Measurements from ENCODE around the gene MARK4.
"Not testable (repeated sequence)": the region's sequence is repeated elsewhere in the genome, so short reads cannot be mapped to it uniquely, and the experiment has no call there.

The MARK4 gene

GRCh38 chr19:45250832-45251451, at the start of gene MARK4:
TSS of gene MARK4 (plus strand) at chr19:45251271. CDS start at chr19:45251589, 318 bp downstream.
- in situ Hi-C loops (cut with MboI; ENCODE audit: low sequenced_read_pairs), result no loop called here

- in situ Hi-C loops (cut with MboI; ENCODE audit: low sequenced_read_pairs), result no loop called here
Measured at GRCh38 chr19:45202637-45203036, 48.4 kb upstream of the MARK4 start.

GRCh38 chr19:45205810-45206209, 45.3 kb upstream of the MARK4 start:
- in situ Hi-C loops (cut with MboI; ENCODE audit: low sequenced_read_pairs), result no loop called here

DNA sequence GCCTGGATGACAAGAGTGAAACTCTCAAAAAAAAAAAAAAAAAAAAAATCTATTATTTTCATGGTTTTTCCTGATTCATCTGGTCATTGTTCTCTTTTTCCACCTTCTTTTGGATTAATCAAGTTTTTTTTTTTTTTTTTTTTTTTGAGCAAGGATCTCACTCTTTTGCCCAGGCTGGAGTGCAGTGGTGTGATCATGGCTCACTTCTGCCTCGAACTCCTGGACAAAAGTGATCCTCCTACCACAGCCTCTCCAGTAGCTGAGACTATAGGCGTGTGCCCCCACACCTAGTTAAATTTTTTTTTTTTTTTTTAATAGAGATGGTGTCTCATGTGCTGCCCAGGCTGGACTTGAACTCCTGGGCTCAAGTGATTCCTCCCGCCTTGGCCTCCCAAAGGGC, 44.7 kb upstream of the MARK4 start:
- in situ Hi-C loops (cut with MboI; ENCODE audit: low sequenced_read_pairs), result no loop called here

DNA sequence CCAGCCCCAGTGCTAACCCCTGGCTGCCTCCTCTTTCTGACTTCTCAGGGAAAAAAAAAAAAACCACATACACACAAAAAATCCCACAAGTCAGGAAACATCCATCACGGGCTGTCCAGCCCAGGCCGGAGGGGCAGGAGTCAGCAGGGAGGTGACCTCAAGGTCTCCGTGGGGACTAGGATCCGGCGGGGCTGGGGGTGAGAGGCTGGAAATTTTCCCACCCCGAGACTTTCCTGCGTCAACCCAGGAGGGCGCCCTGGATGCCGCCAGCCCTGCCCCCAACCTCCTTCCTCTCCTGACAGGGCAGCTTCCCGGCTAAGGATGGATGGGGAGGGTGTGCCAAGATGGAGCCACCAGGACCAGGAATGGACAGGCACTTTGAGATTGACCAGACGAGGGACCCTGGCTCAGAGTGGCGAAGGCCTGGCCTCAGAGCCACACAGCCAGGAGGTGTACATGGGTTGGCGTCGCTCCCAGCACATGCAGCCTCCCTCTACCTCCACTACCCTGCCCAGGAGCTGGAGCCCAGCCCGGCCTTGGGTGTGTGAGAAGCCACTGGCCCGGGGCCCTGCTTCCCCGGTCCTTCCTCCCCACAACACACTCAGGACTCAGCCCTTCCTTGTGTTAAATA, 39.2 kb upstream of the MARK4 start:
- in situ Hi-C loops (cut with MboI; ENCODE audit: low sequenced_read_pairs), result no loop called here

DNA sequence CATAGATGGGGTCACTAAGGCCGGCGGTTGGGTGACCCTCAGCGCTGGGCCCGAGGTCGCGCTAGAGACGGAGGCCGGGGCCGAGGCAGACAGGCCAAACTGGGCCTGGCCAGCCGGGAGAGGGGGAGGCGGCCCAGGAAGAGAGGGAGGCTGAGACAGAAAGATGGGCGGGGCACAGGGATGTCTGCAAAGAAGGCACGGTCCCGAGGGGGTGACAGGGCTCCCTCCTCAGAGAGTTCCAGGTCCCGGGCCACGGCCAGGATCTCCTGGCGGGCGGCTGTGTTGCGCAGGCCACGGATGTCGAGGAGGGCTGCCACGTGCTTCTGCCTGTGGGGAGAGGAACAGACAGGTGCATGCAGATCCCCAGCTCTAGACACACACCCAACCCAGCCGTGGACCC, 38.0 kb upstream of the MARK4 start:
- in situ Hi-C loops (cut with MboI; ENCODE audit: low sequenced_read_pairs), result no loop called here

DNA sequence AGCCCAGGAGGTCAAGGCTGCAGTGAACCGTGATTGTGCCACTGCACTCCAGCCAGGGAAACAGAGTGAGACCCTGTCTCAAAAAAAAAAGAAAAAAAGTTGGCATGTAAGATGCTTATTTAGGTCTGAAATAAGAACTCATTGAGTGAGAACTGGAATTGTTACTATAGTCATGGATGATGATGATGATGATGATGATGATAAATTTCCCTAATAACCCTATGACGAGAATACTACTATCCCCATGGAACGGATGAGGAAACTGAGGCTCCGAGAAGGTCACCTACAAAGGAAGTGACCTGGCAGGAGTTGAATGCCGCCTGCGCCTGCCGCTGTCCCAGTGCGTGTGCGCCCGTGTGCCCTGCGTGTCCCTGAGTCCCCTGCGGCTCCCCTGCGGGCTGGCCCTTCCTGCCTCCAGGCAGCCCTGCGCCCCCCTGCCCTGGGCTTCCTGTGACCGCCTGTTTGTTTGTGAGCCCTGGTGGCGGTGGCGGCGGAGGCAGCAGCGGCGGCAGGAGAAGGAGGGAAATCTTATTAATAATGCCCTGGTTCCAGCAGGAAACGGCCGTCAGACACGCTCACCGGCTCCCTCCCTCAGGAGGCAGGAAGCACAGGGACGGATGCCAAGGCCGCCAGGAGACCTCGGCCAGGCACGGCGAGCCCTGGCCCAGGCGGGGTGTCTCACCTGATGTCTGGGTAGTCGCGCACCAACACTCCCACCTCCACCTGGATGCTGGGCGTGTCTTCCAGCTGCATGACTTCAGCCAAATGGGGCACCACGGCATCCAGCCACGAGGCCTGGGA, 35.5 kb upstream of the MARK4 start:
- in situ Hi-C loops (cut with MboI; ENCODE audit: low sequenced_read_pairs), result no loop called here

DNA sequence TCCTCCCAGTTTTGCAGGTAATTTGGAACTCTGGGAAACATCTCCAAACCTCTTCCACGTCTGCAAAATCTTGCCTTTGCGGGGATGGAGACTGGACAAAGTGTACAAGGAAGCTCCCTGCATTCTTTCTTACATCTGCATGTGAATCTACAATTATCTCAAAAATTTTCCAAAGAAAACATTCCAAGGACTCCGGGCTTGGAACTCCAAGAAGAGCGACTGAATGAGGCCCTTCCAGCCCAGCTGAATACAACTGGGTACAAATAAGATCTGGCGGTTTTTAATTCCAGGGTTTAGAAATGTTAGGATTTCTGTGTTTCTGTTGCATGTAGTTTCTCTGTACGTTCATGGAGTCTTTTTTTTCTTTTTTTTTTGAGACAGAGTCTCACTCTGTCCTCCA, 34.4 kb upstream of the MARK4 start:
- in situ Hi-C loops (cut with MboI; ENCODE audit: low sequenced_read_pairs), result no loop called here

GRCh38 chr19:45217193-45217956, 33.7 kb upstream of the MARK4 start:
- in situ Hi-C loops (cut with MboI; ENCODE audit: low sequenced_read_pairs), result no loop called here

DNA sequence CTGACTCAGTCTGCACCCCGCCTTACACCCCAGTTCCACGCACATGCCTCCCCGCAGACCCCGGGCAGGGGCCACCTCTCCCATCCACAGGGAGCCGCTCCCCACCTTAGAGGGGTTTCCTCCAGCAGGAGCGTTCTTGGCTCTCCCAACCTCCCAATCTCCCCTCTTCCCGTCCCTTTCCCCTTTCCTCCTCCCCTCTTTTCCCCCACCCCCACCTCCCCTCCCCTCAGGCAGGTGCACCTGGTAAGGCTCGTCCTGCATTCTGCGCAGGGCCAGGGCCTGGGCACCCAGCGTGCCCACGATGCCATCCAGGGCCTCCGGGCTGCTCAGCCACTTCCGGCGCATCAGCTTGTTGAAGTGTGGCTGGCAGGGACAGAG, 33.1 kb upstream of the MARK4 start:
- in situ Hi-C loops (cut with MboI; ENCODE audit: low sequenced_read_pairs), result no loop called here

DNA sequence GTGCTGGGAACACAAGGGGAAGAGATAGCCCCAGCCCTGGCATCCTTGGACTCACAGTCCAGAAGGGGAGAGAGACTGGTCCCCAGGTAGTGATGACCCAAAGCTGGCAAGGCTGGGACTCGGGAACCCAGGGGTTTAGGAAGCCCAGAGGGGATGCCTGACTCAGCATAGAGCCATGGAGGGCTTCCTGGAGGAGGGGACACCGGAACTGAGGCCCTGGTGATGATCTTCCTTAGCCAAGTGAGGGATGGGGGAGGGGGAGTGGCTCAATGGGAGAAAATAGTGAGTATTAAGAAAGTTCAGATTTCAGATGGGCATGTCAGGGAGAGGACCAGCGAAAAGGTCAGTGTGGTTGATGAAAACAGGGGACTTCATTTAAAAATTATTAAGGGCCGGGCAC, 32.6 kb upstream of the MARK4 start:
- in situ Hi-C loops (cut with MboI; ENCODE audit: low sequenced_read_pairs), result no loop called here

DNA sequence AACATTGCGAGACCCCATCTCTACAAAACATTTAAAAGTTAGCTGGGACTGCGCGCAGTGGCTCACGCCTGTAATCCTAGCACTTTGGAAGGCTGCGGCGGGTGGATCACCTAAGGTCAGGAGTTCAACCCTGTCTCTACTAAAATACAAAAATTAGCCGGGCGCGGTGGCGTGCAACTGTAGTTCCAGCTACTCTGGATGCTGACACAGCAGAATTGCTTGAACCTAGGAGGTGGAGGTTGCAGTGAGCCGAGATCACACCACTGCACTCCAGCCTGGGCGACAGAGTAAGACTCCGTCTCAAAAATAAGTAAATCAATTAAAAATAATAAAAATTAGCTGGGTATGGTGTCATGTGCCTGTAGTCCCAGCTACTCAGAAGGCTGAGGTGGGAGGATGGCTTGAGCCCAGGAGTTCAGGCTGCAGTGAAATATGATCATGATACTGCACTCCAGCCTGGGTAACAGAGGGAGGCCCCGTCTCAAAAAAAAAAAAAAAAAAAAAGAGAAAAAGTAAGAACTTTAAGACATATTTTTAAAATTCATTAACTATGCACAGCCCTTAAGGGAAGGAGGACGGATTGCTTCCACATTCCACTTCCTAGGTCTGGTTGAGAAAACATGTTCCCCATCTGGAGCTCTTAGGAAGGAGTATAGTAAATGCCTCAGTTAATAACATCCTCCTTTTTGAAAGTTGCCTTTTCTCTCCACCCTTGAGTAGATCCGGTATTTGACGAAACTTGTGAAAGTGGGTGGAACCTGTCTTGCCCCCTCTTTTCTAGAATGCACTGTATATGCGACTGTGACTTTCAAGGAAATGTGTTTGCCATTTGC, 31.9 kb upstream of the MARK4 start:
- in situ Hi-C loops (cut with MboI; ENCODE audit: low sequenced_read_pairs), result no loop called here

DNA sequence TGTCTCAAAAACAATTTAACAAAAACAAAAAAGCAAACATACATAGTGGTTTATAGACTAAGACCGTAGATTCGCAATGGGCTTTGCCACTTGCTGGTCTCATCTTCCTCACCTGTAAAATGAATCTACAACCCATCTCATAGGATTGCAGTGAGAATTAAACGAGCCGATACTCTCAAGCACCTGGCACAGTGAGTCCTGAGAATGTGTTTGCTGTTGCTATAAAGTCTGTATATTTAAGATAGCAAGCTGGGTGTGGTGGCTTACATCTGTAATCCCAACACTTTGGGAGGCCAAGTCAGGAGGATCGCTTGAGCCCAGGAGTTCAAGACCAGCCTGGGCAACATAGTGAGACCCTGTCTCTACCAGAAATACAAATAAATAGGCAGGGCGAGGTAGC, 28.3 kb upstream of the MARK4 start:
- in situ Hi-C loops (cut with MboI; ENCODE audit: low sequenced_read_pairs), result no loop called here

GRCh38 chr19:45223879-45224278, 27.2 kb upstream of the MARK4 start:
- in situ Hi-C loops (cut with MboI; ENCODE audit: low sequenced_read_pairs), result no loop called here

DNA sequence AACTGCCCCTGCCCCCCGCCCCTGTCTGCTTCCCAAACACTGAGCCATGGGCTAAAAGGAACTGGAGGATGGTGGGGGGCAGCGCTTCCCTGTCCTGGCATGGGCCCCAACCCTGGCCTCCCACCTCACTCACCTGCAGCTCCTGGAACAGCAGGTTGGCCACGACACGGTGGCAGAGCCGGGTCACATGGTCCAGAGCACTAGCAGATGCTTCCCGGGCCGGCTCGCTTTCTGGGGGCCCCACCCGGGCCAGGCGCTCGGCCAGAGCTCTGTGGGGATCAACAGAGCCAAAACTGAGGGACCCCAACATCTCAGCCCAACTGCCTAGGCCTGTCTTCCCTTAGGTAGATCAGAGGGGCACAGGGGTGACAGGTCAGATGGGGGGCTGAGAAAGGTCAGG, 26.4 kb upstream of the MARK4 start:
- in situ Hi-C loops (cut with MboI; ENCODE audit: low sequenced_read_pairs), result no loop called here

DNA sequence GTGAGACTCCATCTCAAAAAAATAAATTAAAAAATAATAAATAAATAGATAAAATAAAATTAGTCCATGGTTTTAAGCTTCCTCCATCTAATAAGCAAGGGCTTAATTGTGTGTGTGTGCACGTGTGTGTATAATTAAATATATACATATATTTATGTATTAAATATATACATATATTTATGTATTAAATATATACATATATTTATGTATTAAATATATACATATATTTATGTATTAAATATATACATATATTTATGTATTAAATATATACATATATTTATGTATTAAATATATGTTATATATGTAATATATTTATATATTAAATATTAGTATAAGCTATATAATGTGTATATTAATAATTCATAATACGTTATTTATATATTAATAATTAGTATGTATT, 22.0 kb upstream of the MARK4 start:
- in situ Hi-C loops (cut with MboI; ENCODE audit: low sequenced_read_pairs), result not testable (repeated sequence)

- in situ Hi-C loops (cut with MboI; ENCODE audit: low sequenced_read_pairs), result no loop called here
Measured at GRCh38 chr19:45231891-45232290, 19.2 kb upstream of the MARK4 start.

GRCh38 chr19:45234089-45234869, 16.8 kb upstream of the MARK4 start:
- in situ Hi-C loops (cut with MboI; ENCODE audit: low sequenced_read_pairs), result no loop called here

DNA sequence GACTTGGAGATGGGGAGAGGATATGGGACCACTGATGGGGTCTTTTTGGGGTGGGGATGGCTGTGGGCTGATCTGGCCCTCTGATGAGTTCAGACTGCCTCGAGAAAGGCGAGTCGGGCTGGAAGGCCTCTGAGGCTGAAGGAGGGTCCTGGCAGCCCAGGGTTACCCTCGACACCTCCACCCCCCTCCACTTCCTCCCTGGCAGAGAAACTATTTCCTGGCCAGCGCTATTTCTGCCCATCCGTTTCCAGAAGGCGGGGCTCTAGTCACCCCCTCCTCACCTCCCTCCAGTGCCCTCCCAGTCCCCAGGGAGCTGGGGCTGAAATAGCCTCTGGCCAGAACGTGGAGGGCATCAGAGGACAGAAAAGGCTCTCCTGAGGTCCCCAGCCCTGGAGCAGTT, 15.6 kb upstream of the MARK4 start:
- in situ Hi-C loops (cut with MboI; ENCODE audit: low sequenced_read_pairs), result no loop called here

DNA sequence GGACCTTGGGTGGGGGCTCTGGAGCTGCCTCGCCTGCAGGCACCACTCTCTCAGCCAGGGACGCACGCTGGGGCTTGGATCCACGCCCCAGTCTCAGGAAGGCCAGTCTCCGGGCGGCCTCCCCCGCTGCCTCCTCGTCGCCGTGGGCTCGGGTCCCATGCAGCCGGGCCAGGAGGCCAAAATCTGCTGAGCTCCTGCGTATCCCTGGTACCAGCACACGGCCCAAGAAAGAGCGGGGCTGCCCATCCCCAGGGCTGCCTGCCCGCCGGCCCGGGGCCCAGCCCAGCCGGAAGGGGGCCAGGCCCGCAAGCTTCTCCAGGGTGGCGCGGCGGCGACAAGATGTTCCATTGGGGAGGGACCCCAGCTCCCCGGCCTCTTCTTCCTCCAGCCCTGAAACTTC, 12.5 kb upstream of the MARK4 start:
- in situ Hi-C loops (cut with MboI; ENCODE audit: low sequenced_read_pairs), result no loop called here
